T47D (cell line): ENCODE data around the gene MYO1A.
"Not testable (repeated sequence)": the region's sequence is repeated elsewhere in the genome, so short reads cannot be mapped to it uniquely, and the experiment has no call there.

Source experiments
- DNase-seq, 2 experiments: peaks; one replicate each; pipeline versions ENCODE4 v3.0.0 to v3.0.0-alpha.2; 2011 to 2012; ENCODE audit warnings: low read depth in 1 of 2, low spot score in 1 of 2
- JUND ChIP-seq: IDR thresholded peaks from 2 replicates; pipeline ENCODE4 v1.6.1; 2012; ENCODE audit warnings: low read depth
- in situ Hi-C: cut with HindIII; loops from 2 replicates; pipeline ENCODE4 v1.10.0; 2016; ENCODE audit warnings: low sequenced_read_pairs, low pct_unique_long_range_greater_than_20kb

Gene MYO1A

GRCh38 chr12:57033431-57033830 lies 16.5 kb downstream of the MYO1A start:
- in situ Hi-C loops = no loop called here
- DNase-seq = no peak

GRCh38 chr12:57031789-57032188 lies 18.1 kb downstream of the MYO1A start:
- in situ Hi-C loops = no loop called here
- DNase-seq = no peak
- TF ChIP-seq JUND = no peak

More at GRCh38 chr12:57033431-57033830, 16.5 kb downstream of the MYO1A start:
- no peak for TF ChIP-seq JUND

- in situ Hi-C loops = no loop called here
- TF ChIP-seq JUND = no peak
- peak in 1 of 2 experiments; percentile 70 for DNase-seq
These were observed 18.7 kb downstream of the MYO1A start for GRCh38 chr12:57031138-57031725.

GRCh38 chr12:57029457-57029856 lies 20.5 kb downstream of the MYO1A start:
- no peak for DNase-seq
- in situ Hi-C loops = no loop called here
- no peak for TF ChIP-seq JUND

GRCh38 chr12:57027805-57028153 lies 22.1 kb downstream of the MYO1A start:
- TF ChIP-seq JUND = no peak
- no peak for DNase-seq
- in situ Hi-C loops = no loop called here

GRCh38 chr12:57027011-57027804 lies 22.7 kb downstream of the MYO1A start:
- in situ Hi-C loops = no loop called here
- no peak for TF ChIP-seq JUND
- no peak for DNase-seq

GRCh38 chr12:57025196-57025595 lies 24.7 kb downstream of the MYO1A start:
- DNase-seq = no peak
- in situ Hi-C loops = no loop called here
- TF ChIP-seq JUND = no peak

- in situ Hi-C loops, DNase-seq: not testable (repeated sequence)
These were observed 27.6 kb downstream of the MYO1A start for GRCh38 chr12:57022324-57022723.

GRCh38 chr12:57019983-57020719 lies 29.8 kb downstream of the MYO1A start:
- in situ Hi-C loops = no loop called here
- no peak for DNase-seq
- no peak for TF ChIP-seq JUND

GRCh38 chr12:57018906-57019305 lies 31.0 kb downstream of the MYO1A start:
- no peak for TF ChIP-seq JUND
- no peak for DNase-seq
- in situ Hi-C loops = no loop called here

- in situ Hi-C loops = not testable (repeated sequence)
- peak in 1 of 2 experiments; percentile 58 for DNase-seq
These were observed 31.6 kb downstream of the MYO1A start for GRCh38 chr12:57018353-57018752.

GRCh38 chr12:57016348-57016747 lies 33.6 kb downstream of the MYO1A start, which contains the start of gene TAC3:
TAC3 (minus strand) TSS chr12:57016529; CDS start chr12:57015797, 732 bp downstream.
- in situ Hi-C loops = no loop called here
- DNase-seq = no peak
- TF ChIP-seq JUND = no peak
